Ascending aorta (tissue), 2 donors: Measurements from ENCODE around the gene RANBP2. TPM values are rescaled to one million over a fixed set of nuclear protein-coding genes. Genes with fewer than 3 reads are reported as not detected.

Experiments used
- DNase-seq, 2 donors: peaks; one replicate each; pipeline ENCODE4 v3.0.0-alpha.2; 2019; ENCODE audit warnings: low spot score in 2 of 2
- H3K27ac ChIP-seq, 2 donors: fragments of 200-600 bp; sonication (generic); one replicate each; pipeline ENCODE4 v1.5.1; 2016 to 2017; ENCODE audit warnings: mild to moderate bottlenecking in 1 of 2
- H3K27me3 ChIP-seq: fragments of 200-600 bp; sonication (generic); one replicate; pipeline ENCODE4 v1.5.1; 2017
- H3K36me3 ChIP-seq, 2 donors: fragments of 200-600 bp; sonication (generic); one replicate each; pipeline ENCODE4 v1.5.1; 2016
- H3K4me1 ChIP-seq, 2 donors: fragments of 200-600 bp; sonication (generic); one replicate each; pipeline ENCODE4 v1.5.1; 2016 to 2017; ENCODE audit warnings: mild to moderate bottlenecking in 1 of 2
- H3K4me3 ChIP-seq, 2 donors: fragments of 200-600 bp; sonication (generic); one replicate each; pipeline ENCODE4 v1.5.1; 2016 to 2017; ENCODE audit warnings: mild to moderate bottlenecking in 1 of 2
- H3K9me3 ChIP-seq, 2 donors: fragments of 200-600 bp; sonication (generic); one replicate each; pipeline ENCODE4 v1.5.1; 2016
- CTCF ChIP-seq, 3 experiments: fragments of 200-600 bp in 2 of 3; fragments of 450-650 bp in 1 of 3; sonication (generic) in 2 of 3; IDR thresholded peaks; one replicate each; pipeline ENCODE4 v1.5.1; 2016 to 2019; ENCODE audit warnings: antibody characterized with exemption in 3 of 3, mild to moderate bottlenecking in 1 of 3, moderate library complexity in 1 of 3
- intact Hi-C: fragments of 100-400 bp; cut with DNase I; formaldehyde crosslinking; loops from one replicate; pipeline ENCODE4 v1.15.1; 2023
- total RNA-seq: library from RNA; depleted of rRNA; stranded (reverse); fragments of >200 nt; gene quantifications from one replicate; pipeline ENCODE4 v1.1.0, GENCODE V29; 2016

Gene RANBP2
- total RNA-seq, 1 donor from 2014 or later = 15.5 TPM

GRCh38 chr2:108833219-108833618, 113.9 kb downstream of the RANBP2 start:
- Histone ChIP-seq H3K27me3 (no peaks in the 10 kb centered on the region), H3K36me3 (no peaks in the 10 kb centered on the region), H3K9me3 (peaks cover 0 to 9% of the 10 kb centered on the region in 2 donors), H3K4me3 (no peak overlapping the region), H3K4me1 (no peaks in the 10 kb centered on the region), H3K27ac (no peak overlapping the region)
- intact Hi-C loops = no loop called here
- TF ChIP-seq CTCF (IDR thresholded peaks at IDR 0.05) = no peak
- DNase-seq = no peak

DNA sequence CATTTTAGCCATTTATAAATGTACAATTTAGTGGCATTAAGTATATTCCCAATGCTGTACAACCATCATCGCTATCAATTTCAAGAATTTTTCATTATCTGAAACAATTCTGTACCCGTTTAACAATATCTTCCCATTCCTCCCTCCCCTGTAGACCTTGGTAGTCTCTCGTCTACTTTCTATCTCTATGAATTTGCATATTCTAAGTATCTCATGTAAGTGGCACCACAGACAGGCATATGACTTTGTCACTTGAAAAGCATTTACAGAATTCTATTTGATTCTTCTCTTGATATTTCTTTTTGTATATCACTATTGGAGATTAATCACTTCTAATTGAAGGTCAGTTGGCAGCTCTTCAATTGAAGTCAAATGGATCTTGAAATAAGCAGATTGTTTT, 115.3 kb downstream of the RANBP2 start:
- no peak for TF ChIP-seq CTCF (IDR thresholded peaks at IDR 0.05)
- Histone ChIP-seq H3K4me3 (no peak overlapping the region), H3K4me1 (no peaks in the 10 kb centered on the region), H3K9me3 (peaks cover 0 to 11% of the 10 kb centered on the region in 2 donors), H3K36me3 (no peaks in the 10 kb centered on the region), H3K27me3 (no peaks in the 10 kb centered on the region), H3K27ac (no peak overlapping the region)
- intact Hi-C loops = no loop called here
- DNase-seq = no peak

DNA sequence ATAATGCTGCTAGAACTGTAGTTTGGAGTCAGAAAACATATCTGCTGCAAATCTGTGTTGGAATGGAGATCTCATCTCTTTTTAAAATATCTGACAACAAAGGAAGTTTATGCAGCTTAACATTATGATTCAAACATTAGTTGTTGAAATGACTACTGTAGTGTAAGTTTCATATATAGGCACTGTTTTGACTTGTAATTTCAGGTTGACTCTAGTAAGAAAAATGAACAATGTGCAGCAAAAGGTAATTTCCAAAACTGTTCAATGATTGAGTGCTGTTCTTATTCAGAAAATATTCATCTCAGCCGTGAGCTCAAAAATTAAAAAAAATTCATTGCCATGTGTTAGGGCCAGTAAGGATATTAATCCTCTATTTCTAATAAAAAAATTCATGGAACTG, 115.8 kb downstream of the RANBP2 start:
- Histone ChIP-seq H3K27ac (no peak overlapping the region), H3K4me1 (no peaks in the 10 kb centered on the region), H3K27me3 (no peaks in the 10 kb centered on the region), H3K4me3 (no peak overlapping the region), H3K36me3 (no peaks in the 10 kb centered on the region), H3K9me3 (peaks cover 0 to 16% of the 10 kb centered on the region in 2 donors)
- intact Hi-C loops = no loop called here
- TF ChIP-seq CTCF (IDR thresholded peaks at IDR 0.05) = no peak
- DNase-seq = no peak

Other genes starting within 250 kb of the RANBP2 start
- 39.8 TPM for gene LIMS1, start 185.0 kb upstream of the RANBP2 start, total RNA-seq
- 0.75 TPM for gene CCDC138, start 67.3 kb downstream of the RANBP2 start, total RNA-seq